H7 (cell line): ENCODE results near the gene RPS6KA1. TPM values are rescaled to one million over a fixed set of nuclear protein-coding genes. Genes with fewer than 3 reads are reported as not detected.
"Not testable (repeated sequence)": the region's sequence is repeated elsewhere in the genome, so short reads cannot be mapped to it uniquely, and the experiment has no call there.

Experiments used
- DNase-seq: peaks from one replicate; pipeline ENCODE4 v3.0.0; 2012
- H3K27me3 ChIP-seq: 2 replicates; pipeline ENCODE4 v1.6.0; 2011; ENCODE audit warnings: mild to moderate bottlenecking, low read length; ENCODE audit not compliant: control insufficient read depth, insufficient read depth
- H3K36me3 ChIP-seq: replicated peaks from 2 replicates; pipeline ENCODE4 v1.5.1; 2011; ENCODE audit warnings: low read length; ENCODE audit not compliant: control insufficient read depth, insufficient read depth
- H3K4me3 ChIP-seq: 2 replicates; pipeline ENCODE4 v1.5.1; 2011; ENCODE audit warnings: low read depth, mild to moderate bottlenecking, control low read depth, low read length, moderate library complexity; ENCODE audit not compliant: insufficient read depth
- total RNA-seq: library from RNA; depleted of rRNA; stranded (reverse); fragments of >200 nt; shearing (Covaris generic); gene quantifications from 2 replicates; pipeline ENCODE4 v1.2.3, GENCODE V29; 2014; rRNA removed

RPS6KA1 gene
- total RNA-seq, 1 experiment from 2014 or later: 121 TPM

DNA sequence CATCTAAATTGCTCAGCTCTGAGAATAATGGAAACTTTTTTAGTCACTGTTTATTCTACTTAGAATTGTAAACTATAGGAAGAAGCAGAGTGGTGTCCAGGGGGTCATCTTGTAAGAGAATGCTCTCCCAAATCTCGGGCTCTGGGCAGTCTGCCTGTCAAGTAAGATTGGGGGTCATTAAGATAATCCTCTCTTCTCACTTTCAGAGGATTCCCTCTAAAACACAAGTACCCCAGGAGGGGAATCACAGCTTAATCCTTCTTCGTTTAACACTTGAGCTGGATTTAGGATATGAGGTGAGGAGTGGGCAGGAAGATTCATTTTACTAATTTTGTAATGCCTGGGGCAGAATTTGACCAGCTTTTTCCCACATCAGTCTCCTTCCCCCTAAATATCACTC, 81.2 kb downstream of the RPS6KA1 start:
- no peaks in the 10 kb centered on the region for H3K27me3 ChIP-seq
- H3K36me3 ChIP-seq: no peaks in the 10 kb centered on the region
- H3K4me3 ChIP-seq: no peak overlapping the region
- no peak for DNase-seq

DNA sequence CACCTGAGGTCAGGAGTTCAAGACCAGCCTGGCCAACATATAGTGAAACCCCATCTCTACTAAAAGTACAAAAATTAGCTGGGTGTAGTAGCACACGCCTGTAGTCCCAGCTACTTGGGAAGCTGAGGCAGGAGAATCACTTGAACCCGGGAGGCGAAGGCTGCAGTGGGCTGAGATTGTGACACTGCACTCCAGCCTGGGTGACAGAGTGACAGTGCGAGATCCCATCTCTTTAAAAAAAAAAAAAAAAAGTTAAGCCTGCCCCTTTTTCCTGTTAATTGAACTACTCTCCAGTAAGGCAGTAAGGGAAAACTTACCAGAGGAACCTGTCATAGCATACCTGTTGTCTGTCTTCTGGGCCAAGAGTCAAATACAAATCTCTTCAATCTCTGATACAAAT, 83.1 kb downstream of the RPS6KA1 start:
- DNase-seq, H3K27me3 ChIP-seq, H3K4me3 ChIP-seq, H3K36me3 ChIP-seq: not testable (repeated sequence)

DNA sequence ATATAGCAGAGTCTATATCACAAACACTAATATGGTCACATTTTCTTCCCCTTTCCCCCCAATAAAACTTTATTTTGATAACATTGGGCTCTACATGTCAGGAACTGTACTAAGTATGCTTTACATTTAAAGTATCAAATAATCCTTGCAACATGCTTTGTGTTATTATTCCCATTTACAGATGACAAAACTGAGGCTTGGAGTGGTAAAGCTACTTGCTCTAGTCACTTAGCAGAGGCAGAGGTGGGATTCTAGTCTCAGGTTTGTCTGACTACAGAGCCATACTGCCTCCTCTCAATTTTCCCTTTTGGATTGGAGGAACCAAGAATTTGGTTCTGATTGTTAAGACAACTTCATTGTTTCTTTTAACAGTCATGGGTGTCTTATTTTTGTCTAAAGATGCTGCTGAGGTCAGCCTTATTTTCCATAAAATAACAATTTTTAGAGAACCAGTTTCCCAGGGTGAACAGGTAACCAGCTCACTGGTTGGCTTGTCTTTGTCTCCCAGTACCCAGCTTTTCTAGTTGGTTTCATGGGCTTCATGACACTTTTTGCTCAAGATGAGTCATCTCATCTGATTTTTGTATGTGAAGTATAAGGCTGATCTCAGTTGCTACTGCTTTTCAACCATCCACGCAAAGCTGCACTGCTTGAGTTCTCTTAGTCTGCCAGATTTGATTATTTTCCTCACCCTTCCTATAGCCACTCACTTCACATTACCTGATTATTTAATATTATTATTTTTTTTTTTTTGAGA, 85.3 kb downstream of the RPS6KA1 start:
- H3K36me3 ChIP-seq: no peaks in the 10 kb centered on the region
- DNase-seq: no peak
- H3K27me3 ChIP-seq: peaks cover 14% of the 10 kb centered on the region
- no peak overlapping the region for H3K4me3 ChIP-seq

DNA sequence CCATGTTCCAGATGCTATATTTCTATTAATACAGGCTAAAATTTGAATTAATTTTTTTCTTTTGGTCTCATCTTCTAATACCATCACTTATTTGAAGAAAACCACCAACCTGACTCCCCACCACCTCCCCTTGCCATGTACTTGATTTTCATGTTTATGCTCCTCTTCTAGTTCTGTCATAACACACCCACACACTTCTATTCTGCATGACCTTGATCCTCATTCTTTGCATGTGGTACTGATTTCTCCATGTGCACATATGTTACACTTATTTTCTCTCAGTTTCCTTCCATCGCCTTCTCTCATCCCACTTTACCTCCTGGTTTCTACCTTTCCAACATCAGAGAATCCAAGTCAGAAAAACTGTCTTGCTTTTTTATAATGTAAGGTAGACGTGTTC, 87.3 kb downstream of the RPS6KA1 start:
- Histone ChIP-seq H3K27me3 (peaks cover 14% of the 10 kb centered on the region), H3K36me3 (no peaks in the 10 kb centered on the region), H3K4me3 (no peak overlapping the region)
- no peak for DNase-seq

DNA sequence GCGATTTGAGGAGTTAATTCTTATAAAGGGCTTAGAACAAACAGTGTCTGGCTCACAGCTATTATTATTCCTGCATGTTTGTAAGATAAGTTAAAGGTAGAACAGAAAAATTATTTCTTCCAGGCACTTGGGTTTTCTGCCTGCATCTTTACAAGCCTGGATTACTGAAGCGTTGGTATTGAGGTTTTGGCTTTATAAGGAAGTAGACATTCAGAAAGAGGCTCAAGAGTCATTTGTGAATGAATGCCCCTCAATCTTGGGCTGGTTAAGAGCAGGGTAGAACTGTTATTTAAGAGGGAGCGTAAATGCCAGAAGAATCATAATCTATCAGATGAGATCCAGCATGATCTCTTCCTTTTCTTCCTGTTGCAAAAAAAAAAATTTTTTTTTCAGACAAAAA, 89.0 kb downstream of the RPS6KA1 start:
- H3K27me3 ChIP-seq: peaks cover 14% of the 10 kb centered on the region
- no peaks in the 10 kb centered on the region for H3K36me3 ChIP-seq
- DNase-seq: no peak
- H3K4me3 ChIP-seq: no peak overlapping the region

Other genes starting within 250 kb of the RPS6KA1 start
- gene SH3BGRL3, start 249.7 kb upstream of the RPS6KA1 start, total RNA-seq: 40.8 and 56.7 TPM in 2 replicates
- gene UBXN11, start 223.1 kb upstream of the RPS6KA1 start, total RNA-seq: 13.4 and 14.6 TPM in 2 replicates
- 5.1 and 8.3 TPM in 2 replicates for gene CD52, start 211.8 kb upstream of the RPS6KA1 start, total RNA-seq
- gene CRYBG2, start 175.6 kb upstream of the RPS6KA1 start, total RNA-seq: 7.9 and 8.7 TPM in 2 replicates
- not detected in 2 replicates for gene ZNF683, start 157.0 kb upstream of the RPS6KA1 start, total RNA-seq
- 863 and 868 TPM in 2 replicates for gene LIN28A, start 118.9 kb upstream of the RPS6KA1 start, total RNA-seq
- 52.9 and 60.0 TPM in 2 replicates for gene DHDDS, start 97.4 kb upstream of the RPS6KA1 start, total RNA-seq
- 488 and 543 TPM in 2 replicates for gene HMGN2, start 57.3 kb upstream of the RPS6KA1 start, total RNA-seq
- gene ARID1A, start 166.3 kb downstream of the RPS6KA1 start, total RNA-seq: 45.5 and 59.5 TPM in 2 replicates